Esophagus mucosa (tissue), 1 donor: Measurements from ENCODE around the gene SDK1. TPM values are rescaled to one million over a fixed set of nuclear protein-coding genes. Genes with fewer than 3 reads are reported as not detected.
"Not testable (repeated sequence)": the region's sequence is repeated elsewhere in the genome, so short reads cannot be mapped to it uniquely, and the experiment has no call there.

Experiments
- ATAC-seq: fragments of 200-7000 bp; cut with Tn5 transposase; one replicate; pipeline ENCODE4 v1.9.1; 2020
- total RNA-seq: library from RNA; stranded (reverse); gene quantifications from one replicate; pipeline ENCODE4 v1.2.4, GENCODE V29; 2023
- donor health status: DM: yes; HTN: yes; CAD: no.

The SDK1 gene
- total RNA-seq, 1 donor from 2014 or later, result 1.0 TPM

- no peak for ATAC-seq
Measured at GRCh38 chr7:4288791-4289394, 987.8 kb downstream of the SDK1 start.

GRCh38 chr7:4297165-4297917 lies 996.3 kb downstream of the SDK1 start:
- ATAC-seq, result no peak

- no peak for ATAC-seq
Measured at GRCh38 chr7:4297918-4298219, 996.8 kb downstream of the SDK1 start.

GRCh38 chr7:4299431-4299830 lies 998.4 kb downstream of the SDK1 start:
- no peak for ATAC-seq

GRCh38 chr7:4302203-4302905 lies 1001.3 kb downstream of the SDK1 start:
- ATAC-seq, result no peak

- ATAC-seq, result no peak
Measured at GRCh38 chr7:4307316-4308204, 1006.5 kb downstream of the SDK1 start.

- no peak for ATAC-seq
Measured at GRCh38 chr7:4308205-4308590, 1007.1 kb downstream of the SDK1 start.

GRCh38 chr7:4313911-4314310 lies 1012.9 kb downstream of the SDK1 start:
- not testable (repeated sequence) for ATAC-seq

- not testable (repeated sequence) for ATAC-seq
Measured at GRCh38 chr7:4314316-4314715, 1013.3 kb downstream of the SDK1 start.
